ENCODE measurements around the gene CLEC20A. TPM values are rescaled to one million over a fixed set of nuclear protein-coding genes. Genes with fewer than 3 reads are reported as not detected.
A peak's percentile ranks its signal among the peaks of the same experiment; 100 is the strongest.

The CLEC20A gene
- total RNA-seq, 1 experiment from 2014 or later, result not detected

DNA sequence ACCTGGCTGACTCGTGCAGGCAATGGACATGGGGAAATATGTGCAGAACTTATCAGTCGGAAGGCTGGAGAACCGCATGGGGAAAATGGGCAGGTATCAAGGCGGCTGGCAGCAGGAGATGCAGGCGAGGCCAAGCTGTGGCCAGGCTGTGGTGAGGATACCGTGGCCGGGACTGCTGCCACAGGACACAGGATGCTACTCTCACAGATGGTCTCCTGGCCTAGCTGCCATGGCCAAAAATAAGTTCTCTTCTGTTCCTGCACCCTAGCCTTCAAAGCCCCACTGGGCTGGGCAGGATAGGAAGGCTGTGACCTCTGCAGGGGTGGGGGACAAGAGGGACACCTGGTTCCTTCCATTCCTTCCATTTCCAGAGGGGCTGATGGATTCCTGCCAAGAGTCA is 42.5 kb upstream of the CLEC20A start:
- Histone ChIP-seq H3K27ac (ENCODE audit: low read length) (peak overlapping the region; percentile 96), H3K4me2 (ENCODE audit: low read depth, low read length, poor library complexity, severe bottlenecking) (peak overlapping the region; percentile 81), H3K27me3 (ENCODE audit: low read length) (no peaks in the 10 kb centered on the region), H3K9me3 (ENCODE audit: low read length) (no peaks in the 10 kb centered on the region), H3K4me1 (ENCODE audit: low read length) (peaks cover 45% of the 10 kb centered on the region), H3K9me2 (replicated peaks; ENCODE audit: insufficient read depth, low read length) (no peaks in the 10 kb centered on the region), H3K4me3 (ENCODE audit: low read length) (no peak overlapping the region), H3K79me2 (ENCODE audit: low read length) (peaks cover 15% of the 10 kb centered on the region), H2AFZ (ENCODE audit: low read length) (no peak overlapping the region), H3K9ac (ENCODE audit: low read length) (0 out of 2 replicates have a peak overlapping the region, but pooled peaks have one; percentile 91), H3K36me3 (ENCODE audit: insufficient read depth, low read length) (peaks cover 4% of the 10 kb centered on the region), H4K20me1 (ENCODE audit: insufficient read depth, low read depth, low read length) (no peaks in the 10 kb centered on the region)
- DNase-seq, result no peak

DNA sequence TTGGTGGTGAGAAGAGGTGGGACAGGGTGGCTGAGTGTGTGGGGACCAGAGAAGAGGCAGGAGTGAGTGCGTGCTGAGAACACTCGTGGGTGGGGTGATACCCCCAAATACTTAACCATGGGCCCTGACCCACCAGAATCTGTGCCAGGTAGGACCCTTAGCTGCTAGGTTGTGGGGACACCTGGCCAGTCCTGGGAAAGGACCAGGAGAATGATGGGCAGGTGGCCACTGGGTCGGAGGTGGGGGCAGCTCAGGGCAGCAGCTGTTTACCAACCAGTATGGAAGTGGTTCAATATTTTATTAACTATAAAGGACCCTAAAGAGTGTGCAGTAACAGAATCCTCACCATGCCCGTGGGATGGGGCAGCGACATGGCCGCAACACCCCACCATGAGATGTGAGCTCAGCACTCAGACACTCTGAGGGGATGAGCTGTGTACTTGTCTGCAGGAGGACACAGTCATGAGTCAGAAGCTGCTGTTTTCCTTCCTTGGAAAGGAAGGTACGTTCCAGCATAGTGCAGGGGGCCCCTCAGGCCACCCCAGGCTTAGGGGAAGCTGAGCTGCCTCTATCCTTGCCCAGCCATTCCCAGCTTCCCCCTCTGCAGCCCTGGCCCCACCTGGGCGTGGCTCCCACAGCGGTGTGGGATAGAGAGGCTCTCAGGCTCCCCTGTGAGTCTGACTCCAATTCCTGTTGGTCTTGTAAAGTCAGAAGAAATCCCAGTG is 41.6 kb upstream of the CLEC20A start:
- no peak overlapping the region for H3K27ac ChIP-seq (ENCODE audit: low read length)
- H3K79me2 ChIP-seq (ENCODE audit: low read length), result peaks cover 6% of the 10 kb centered on the region
- H3K4me2 ChIP-seq (ENCODE audit: low read depth, low read length, poor library complexity, severe bottlenecking), result no peak overlapping the region
- H3K9me2 ChIP-seq (replicated peaks; ENCODE audit: insufficient read depth, low read length), result no peaks in the 10 kb centered on the region
- H4K20me1 ChIP-seq (ENCODE audit: insufficient read depth, low read depth, low read length), result no peaks in the 10 kb centered on the region
- no peak for DNase-seq
- no peaks in the 10 kb centered on the region for H3K27me3 ChIP-seq (ENCODE audit: low read length)
- H2AFZ ChIP-seq (ENCODE audit: low read length), result no peak overlapping the region
- H3K9ac ChIP-seq (ENCODE audit: low read length), result no peak overlapping the region
- H3K36me3 ChIP-seq (ENCODE audit: insufficient read depth, low read length), result no peaks in the 10 kb centered on the region
- no peaks in the 10 kb centered on the region for H3K9me3 ChIP-seq (ENCODE audit: low read length)
- peaks cover 35% of the 10 kb centered on the region for H3K4me1 ChIP-seq (ENCODE audit: low read length)
- H3K4me3 ChIP-seq (ENCODE audit: low read length), result no peak overlapping the region

DNA sequence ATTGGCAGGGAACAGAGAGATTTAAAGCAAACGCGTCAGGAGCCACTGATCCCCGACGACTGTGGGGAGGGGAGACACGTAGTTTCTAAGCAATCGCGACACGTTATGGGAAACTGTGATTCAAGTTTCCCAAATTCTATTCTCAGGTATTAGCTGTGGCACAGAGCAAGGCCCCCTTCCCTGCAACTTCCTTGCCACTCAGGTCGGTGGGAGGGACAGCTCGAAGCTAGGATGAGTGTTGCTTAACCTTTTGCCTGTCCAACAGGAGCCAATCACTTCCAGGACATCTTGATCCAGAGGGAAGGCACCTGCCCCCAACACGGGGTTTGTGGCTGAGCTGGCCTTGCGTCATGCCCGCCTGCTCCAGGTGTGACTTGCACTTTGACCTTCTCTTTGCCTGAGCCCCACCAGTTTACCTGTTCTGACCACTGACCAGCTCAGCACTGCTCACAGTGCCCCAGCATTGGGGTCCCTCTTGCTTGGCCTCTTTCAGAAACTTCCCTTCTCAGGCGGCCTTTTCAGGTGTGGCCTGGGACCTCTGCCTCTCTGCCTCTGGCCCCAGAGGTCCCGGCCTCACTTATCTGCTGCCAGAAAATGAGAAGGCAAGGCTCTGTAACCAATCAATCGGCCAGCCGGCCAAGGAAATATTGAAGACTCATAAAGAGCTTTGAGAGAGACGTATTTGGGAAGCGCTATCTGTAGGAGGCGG is 40.8 kb upstream of the CLEC20A start:
- no peak overlapping the region for H2AFZ ChIP-seq (ENCODE audit: low read length)
- no peak overlapping the region for H3K4me2 ChIP-seq (ENCODE audit: low read depth, low read length, poor library complexity, severe bottlenecking)
- DNase-seq, result no peak
- no peaks in the 10 kb centered on the region for H3K79me2 ChIP-seq (ENCODE audit: low read length)
- no peaks in the 10 kb centered on the region for H3K27me3 ChIP-seq (ENCODE audit: low read length)
- no peak overlapping the region for H3K9ac ChIP-seq (ENCODE audit: low read length)
- H4K20me1 ChIP-seq (ENCODE audit: insufficient read depth, low read depth, low read length), result no peaks in the 10 kb centered on the region
- no peaks in the 10 kb centered on the region for H3K9me2 ChIP-seq (replicated peaks; ENCODE audit: insufficient read depth, low read length)
- H3K4me1 ChIP-seq (ENCODE audit: low read length), result peaks cover 33% of the 10 kb centered on the region
- no peaks in the 10 kb centered on the region for H3K9me3 ChIP-seq (ENCODE audit: low read length)
- H3K36me3 ChIP-seq (ENCODE audit: insufficient read depth, low read length), result no peaks in the 10 kb centered on the region
- H3K27ac ChIP-seq (ENCODE audit: low read length), result no peak overlapping the region
- no peak overlapping the region for H3K4me3 ChIP-seq (ENCODE audit: low read length)

DNA sequence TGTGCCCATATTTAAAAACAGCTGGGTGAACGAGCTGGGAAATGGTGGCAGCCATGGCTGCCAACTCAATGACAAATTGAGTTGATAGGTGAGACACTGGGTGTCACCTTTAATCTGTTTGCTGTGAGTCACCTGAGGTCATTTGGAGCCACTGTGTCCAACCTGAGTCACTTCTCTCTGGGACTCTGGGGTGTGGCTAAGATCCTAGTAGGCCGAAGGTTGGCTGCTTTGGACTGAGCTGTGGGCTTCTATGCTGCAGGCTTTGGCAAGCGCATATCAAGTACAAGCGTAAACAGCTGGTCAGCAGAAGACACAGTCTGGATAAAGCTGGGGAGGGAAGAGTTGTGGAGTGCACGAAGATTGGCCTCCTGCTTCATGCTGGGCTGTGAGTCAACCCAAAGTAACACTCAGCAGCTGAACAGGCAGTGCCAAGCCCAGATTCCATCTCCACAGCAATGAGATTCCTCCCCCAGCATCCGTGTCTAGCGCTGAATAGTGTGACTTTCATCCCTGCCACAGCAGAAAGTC is 40.1 kb upstream of the CLEC20A start:
- Histone ChIP-seq H4K20me1 (ENCODE audit: insufficient read depth, low read depth, low read length) (no peaks in the 10 kb centered on the region), H3K79me2 (ENCODE audit: low read length) (no peaks in the 10 kb centered on the region), H3K36me3 (ENCODE audit: insufficient read depth, low read length) (no peaks in the 10 kb centered on the region), H3K9me2 (replicated peaks; ENCODE audit: insufficient read depth, low read length) (no peaks in the 10 kb centered on the region), H3K9ac (ENCODE audit: low read length) (no peak overlapping the region), H3K4me2 (ENCODE audit: low read depth, low read length, poor library complexity, severe bottlenecking) (no peak overlapping the region), H3K27me3 (ENCODE audit: low read length) (no peaks in the 10 kb centered on the region), H3K4me1 (ENCODE audit: low read length) (peaks cover 38% of the 10 kb centered on the region), H2AFZ (ENCODE audit: low read length) (no peak overlapping the region), H3K9me3 (ENCODE audit: low read length) (no peaks in the 10 kb centered on the region), H3K27ac (ENCODE audit: low read length) (no peak overlapping the region), H3K4me3 (ENCODE audit: low read length) (no peak overlapping the region)
- DNase-seq, result no peak

DNA sequence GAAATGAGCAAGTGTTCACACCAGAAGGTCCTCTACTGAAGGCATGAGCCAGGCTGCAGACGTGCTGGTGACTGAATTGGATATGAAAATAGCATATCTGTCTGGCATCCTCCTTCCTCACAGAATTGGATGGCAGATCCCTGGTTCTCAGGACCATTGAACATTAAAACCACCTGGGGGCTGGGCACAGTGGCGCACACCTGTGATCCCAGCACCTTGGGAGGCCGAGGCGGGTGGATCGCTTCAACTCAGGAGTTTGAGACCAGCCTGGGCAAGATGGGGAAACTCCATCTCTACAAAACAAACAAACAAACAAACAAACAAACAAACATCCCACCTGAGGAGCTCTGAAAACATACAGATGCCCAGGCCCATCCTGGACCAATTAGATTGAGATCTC is 39.6 kb upstream of the CLEC20A start:
- no peaks in the 10 kb centered on the region for H3K27me3 ChIP-seq (ENCODE audit: low read length)
- H3K27ac ChIP-seq (ENCODE audit: low read length), result no peak overlapping the region
- no peaks in the 10 kb centered on the region for H3K79me2 ChIP-seq (ENCODE audit: low read length)
- no peak overlapping the region for H3K4me3 ChIP-seq (ENCODE audit: low read length)
- peaks cover 33% of the 10 kb centered on the region for H3K4me1 ChIP-seq (ENCODE audit: low read length)
- no peak for DNase-seq
- no peak overlapping the region for H3K4me2 ChIP-seq (ENCODE audit: low read depth, low read length, poor library complexity, severe bottlenecking)
- H4K20me1 ChIP-seq (ENCODE audit: insufficient read depth, low read depth, low read length), result no peaks in the 10 kb centered on the region
- no peaks in the 10 kb centered on the region for H3K9me2 ChIP-seq (replicated peaks; ENCODE audit: insufficient read depth, low read length)
- no peaks in the 10 kb centered on the region for H3K9me3 ChIP-seq (ENCODE audit: low read length)
- H2AFZ ChIP-seq (ENCODE audit: low read length), result no peak overlapping the region
- no peak overlapping the region for H3K9ac ChIP-seq (ENCODE audit: low read length)
- H3K36me3 ChIP-seq (ENCODE audit: insufficient read depth, low read length), result no peaks in the 10 kb centered on the region

DNA sequence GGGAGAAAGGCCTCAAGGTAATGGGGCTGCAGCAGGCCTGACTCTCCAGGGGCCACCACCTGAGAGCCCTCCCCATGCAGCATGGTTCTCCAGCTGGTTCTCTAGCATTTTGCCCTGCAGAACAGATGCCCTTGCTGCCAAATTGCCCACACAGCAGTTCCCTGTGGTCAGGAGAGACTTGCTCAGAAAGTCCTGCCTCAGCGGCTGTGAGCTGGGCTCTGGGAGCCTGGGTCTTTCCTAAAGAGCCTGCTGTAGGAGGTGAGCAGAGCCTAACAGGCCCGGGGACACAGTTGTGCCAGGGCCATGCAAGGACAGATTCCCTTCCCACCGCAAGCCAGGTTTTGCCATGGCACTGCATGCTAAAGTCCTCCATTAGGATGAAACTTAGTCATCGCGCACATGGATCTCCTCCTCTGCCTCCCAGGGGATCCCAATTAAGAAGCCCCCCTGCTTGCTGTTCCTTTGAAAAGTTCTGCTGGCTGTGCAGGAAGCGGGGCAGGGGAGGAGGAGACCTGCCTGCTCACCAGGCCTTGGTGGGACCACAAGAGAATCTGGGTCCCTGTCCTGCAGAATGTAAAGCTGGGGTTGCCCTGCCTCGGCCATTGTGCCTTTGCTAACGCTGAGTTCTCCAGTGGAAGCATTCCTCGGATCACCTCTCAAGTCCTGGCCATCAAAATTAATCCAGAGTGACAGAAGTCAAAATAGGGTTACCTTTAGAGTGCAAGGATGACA is 37.5 kb upstream of the CLEC20A start:
- H3K79me2 ChIP-seq (ENCODE audit: low read length), result no peaks in the 10 kb centered on the region
- H3K4me1 ChIP-seq (ENCODE audit: low read length), result peaks cover 13% of the 10 kb centered on the region
- H3K4me3 ChIP-seq (ENCODE audit: low read length), result no peak overlapping the region
- no peaks in the 10 kb centered on the region for H4K20me1 ChIP-seq (ENCODE audit: insufficient read depth, low read depth, low read length)
- H3K9me3 ChIP-seq (ENCODE audit: low read length), result no peaks in the 10 kb centered on the region
- no peak overlapping the region for H3K9ac ChIP-seq (ENCODE audit: low read length)
- DNase-seq, result no peak
- no peak overlapping the region for H3K27ac ChIP-seq (ENCODE audit: low read length)
- H3K9me2 ChIP-seq (replicated peaks; ENCODE audit: insufficient read depth, low read length), result no peaks in the 10 kb centered on the region
- H2AFZ ChIP-seq (ENCODE audit: low read length), result no peak overlapping the region
- H3K4me2 ChIP-seq (ENCODE audit: low read depth, low read length, poor library complexity, severe bottlenecking), result no peak overlapping the region
- no peaks in the 10 kb centered on the region for H3K27me3 ChIP-seq (ENCODE audit: low read length)
- no peaks in the 10 kb centered on the region for H3K36me3 ChIP-seq (ENCODE audit: insufficient read depth, low read length)

DNA sequence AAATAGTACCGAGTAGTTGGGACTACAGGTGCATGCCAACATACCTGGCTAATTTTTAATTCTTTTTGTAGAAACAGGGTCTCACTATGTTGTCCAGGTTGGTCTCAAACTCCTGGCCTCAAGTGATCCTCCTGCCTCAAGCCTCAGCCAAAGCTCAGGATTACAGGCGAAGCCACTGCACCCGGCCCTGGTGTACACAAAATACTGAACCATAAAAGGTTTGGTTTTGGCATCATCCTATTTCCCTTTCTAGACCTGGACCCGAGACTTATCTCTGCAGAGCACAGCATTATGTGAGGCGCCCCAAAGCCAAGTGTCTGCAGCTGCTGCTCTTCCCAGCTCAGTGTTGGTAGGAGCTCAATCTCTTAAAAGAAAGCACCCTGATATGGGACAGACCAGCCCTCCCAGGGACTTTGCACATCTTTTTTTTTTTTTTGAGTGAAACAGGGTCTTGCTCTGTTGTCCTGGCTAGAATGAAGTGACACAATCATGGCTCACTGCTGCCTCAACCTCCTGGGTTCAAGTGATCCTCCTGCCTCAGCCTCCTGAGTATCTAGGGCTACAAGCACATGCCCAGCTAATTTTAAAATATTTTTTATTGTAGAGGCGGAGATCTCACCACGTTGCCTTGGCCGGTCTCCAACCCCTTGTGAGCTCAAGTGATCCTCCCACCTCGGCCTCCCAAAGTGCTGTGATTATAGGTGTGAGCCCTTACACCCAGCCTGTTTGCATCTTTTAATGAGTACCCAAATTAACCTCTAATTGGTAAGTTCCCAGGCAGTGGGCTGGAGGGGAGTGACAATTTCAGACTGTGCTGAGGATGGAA is 36.6 kb upstream of the CLEC20A start:
- Histone ChIP-seq H2AFZ (ENCODE audit: low read length) (no peak overlapping the region), H3K36me3 (ENCODE audit: insufficient read depth, low read length) (no peaks in the 10 kb centered on the region), H3K9me2 (replicated peaks; ENCODE audit: insufficient read depth, low read length) (no peaks in the 10 kb centered on the region), H3K9me3 (ENCODE audit: low read length) (no peaks in the 10 kb centered on the region), H3K79me2 (ENCODE audit: low read length) (no peaks in the 10 kb centered on the region), H3K4me3 (ENCODE audit: low read length) (no peak overlapping the region), H3K4me1 (ENCODE audit: low read length) (peaks cover 9% of the 10 kb centered on the region), H3K27ac (ENCODE audit: low read length) (no peak overlapping the region), H3K4me2 (ENCODE audit: low read depth, low read length, poor library complexity, severe bottlenecking) (no peak overlapping the region), H3K27me3 (ENCODE audit: low read length) (no peaks in the 10 kb centered on the region), H4K20me1 (ENCODE audit: insufficient read depth, low read depth, low read length) (no peaks in the 10 kb centered on the region), H3K9ac (ENCODE audit: low read length) (no peak overlapping the region)
- DNase-seq, result no peak
